Osteoblast (primary cell): ENCODE results near the gene TPGS1. TPM values are rescaled to one million over a fixed set of nuclear protein-coding genes. Genes with fewer than 3 reads are reported as not detected.

ENCODE experiments used
- DNase-seq: peaks from one replicate; pipeline ENCODE4 v3.0.0; 2011; ENCODE audit warnings: low spot score, mixed read lengths; ENCODE audit not compliant: insufficient read length; ENCODE audit errors: missing footprints
- H2AFZ ChIP-seq: 2 replicates; pipeline ENCODE4 v1.6.0; 2011; ENCODE audit warnings: mild to moderate bottlenecking, low read length
- H3K27ac ChIP-seq: 2 replicates; pipeline ENCODE4 v1.5.1; 2011; ENCODE audit warnings: mild to moderate bottlenecking, low read depth, low read length, moderate library complexity
- H3K27me3 ChIP-seq: 2 replicates; pipeline ENCODE4 v1.6.0; 2012; ENCODE audit warnings: mild to moderate bottlenecking, control low read depth, inconsistent platforms, low read length, moderate library complexity; ENCODE audit not compliant: insufficient read depth
- H3K36me3 ChIP-seq: 2 replicates; pipeline ENCODE4 v1.5.1; 2011; ENCODE audit warnings: mild to moderate bottlenecking, low read length, control low read depth, moderate library complexity; ENCODE audit not compliant: insufficient read depth
- H3K4me1 ChIP-seq: 2 replicates; pipeline ENCODE4 v1.5.1; 2011; ENCODE audit warnings: mild to moderate bottlenecking, low read length, control low read depth, moderate library complexity; ENCODE audit not compliant: insufficient read depth
- H3K4me2 ChIP-seq: 2 replicates; pipeline ENCODE4 v1.6.0; 2011; ENCODE audit warnings: mild to moderate bottlenecking, low read length; ENCODE audit not compliant: insufficient read depth
- H3K4me3 ChIP-seq: fragments of 200-600 bp; sonication (generic); 3 replicates; pipeline ENCODE4 v1.5.1; 2012; ENCODE audit warnings: mild to moderate bottlenecking, low read length, inconsistent platforms; ENCODE audit not compliant: insufficient read depth
- H3K79me2 ChIP-seq: 2 replicates; pipeline ENCODE4 v1.6.0; 2012; ENCODE audit warnings: mild to moderate bottlenecking, low read length, control low read depth, inconsistent platforms; ENCODE audit not compliant: insufficient read depth
- H3K9me3 ChIP-seq: 2 replicates; pipeline ENCODE4 v1.5.1; 2011; ENCODE audit warnings: low read depth, low read length, control low read depth
- H4K20me1 ChIP-seq: 2 replicates; pipeline ENCODE4 v1.6.0; 2012; ENCODE audit warnings: mild to moderate bottlenecking, low read length, control low read depth; ENCODE audit not compliant: insufficient read depth
- CTCF ChIP-seq: IDR thresholded peaks from 2 replicates; pipeline ENCODE4 v1.5.1; 2011; ENCODE audit warnings: mild to moderate bottlenecking, low read depth, low read length, moderate library complexity; ENCODE audit errors: extremely low read depth
- total RNA-seq: library from RNA; depleted of rRNA; stranded (reverse); fragments of >200 nt; gene quantifications from 2 replicates; pipeline ENCODE4 v1.2.3, GENCODE V29; 2012

Gene TPGS1
- 38.3 and 47.8 TPM in 2 replicates for total RNA-seq

DNA sequence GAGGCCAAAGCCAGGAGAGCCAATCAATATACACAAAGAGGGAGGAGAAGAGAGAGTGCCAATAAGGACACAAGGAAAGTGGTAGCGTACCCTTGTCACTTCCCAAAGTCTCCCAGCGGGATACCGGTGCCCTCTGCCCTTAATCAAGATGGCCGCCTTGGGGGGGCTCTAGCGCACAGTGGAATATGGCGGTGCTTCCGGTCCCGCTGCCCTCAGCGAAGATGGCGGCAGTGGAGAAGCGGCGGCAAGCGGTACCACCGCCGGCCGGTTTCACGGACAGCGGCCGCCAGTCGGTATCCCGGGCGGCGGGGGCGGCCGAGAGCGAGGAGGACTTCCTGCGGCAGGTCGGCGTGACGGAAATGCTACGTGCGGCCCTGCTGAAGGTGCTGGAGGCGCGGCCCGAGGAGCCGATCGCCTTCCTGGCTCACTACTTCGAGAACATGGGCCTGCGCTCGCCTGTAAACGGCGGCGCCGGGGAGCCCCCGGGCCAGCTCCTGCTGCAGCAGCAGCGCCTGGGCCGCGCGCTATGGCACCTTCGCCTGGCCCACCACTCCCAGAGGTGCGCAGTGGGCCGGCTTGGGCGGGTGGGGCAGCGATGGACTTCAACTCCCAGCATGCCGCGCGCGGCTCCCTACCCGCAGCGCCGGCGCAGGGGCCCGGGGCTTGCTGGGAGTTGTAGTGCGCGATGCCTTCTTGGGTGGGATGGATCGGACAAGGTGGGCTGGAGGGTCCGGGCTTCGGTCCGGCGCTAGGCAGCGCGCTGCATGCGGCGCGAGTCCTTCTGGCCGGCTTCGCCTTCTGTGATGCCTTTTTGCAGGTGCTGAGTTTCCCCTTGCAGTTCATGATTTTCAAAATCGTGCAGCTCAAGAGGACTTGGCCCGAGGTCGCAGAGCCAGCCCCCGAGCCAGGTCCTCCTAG, at the start of gene TPGS1:
TPGS1 (plus strand) TSS at position 212 of the 918 bp plus-strand sequence; CDS start at position 222, 10 bp downstream.
- Histone ChIP-seq H2AFZ (peak within 1 kb of the TSS; percentile 90), H3K9me3 (no peaks in the 10 kb centered on the region), H3K27me3 (no peaks in the 10 kb centered on the region), H3K79me2 (peaks cover 16% of the 10 kb centered on the region), H4K20me1 (peaks cover 5% of the 10 kb centered on the region), H3K4me2 (peak within 1 kb of the TSS; percentile 98), H3K36me3 (no peaks in the 10 kb centered on the region), H3K4me1 (peaks cover 13% of the 10 kb centered on the region), H3K27ac (peak within 1 kb of the TSS; percentile 97), H3K4me3 (peak within 1 kb of the TSS; percentile 99)
- DNase-seq, result peak; percentile 99
- no peak for TF ChIP-seq CTCF

DNA sequence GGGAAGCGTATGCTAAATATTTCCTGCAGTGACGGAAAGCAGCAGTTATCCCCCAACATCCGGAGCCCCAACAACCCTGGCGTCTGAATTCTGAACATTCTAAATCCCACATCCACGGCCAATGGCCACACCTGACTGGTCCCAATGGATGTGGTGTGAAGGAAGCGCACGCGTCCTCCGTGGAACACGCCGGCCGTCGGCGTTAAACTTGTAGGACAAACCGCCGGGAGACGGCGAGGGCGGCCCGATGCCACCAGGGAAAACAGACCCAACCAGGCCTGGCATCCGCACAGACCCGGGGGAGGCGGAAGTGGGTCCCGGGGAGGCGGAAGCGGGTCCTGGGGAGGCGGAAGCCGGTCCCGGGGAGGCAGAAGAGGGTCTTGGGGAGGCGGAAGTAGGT, 49.7 kb upstream of the TPGS1 start:
- TF ChIP-seq CTCF, result no peak
- no peaks in the 10 kb centered on the region for H3K79me2 ChIP-seq
- no peaks in the 10 kb centered on the region for H3K36me3 ChIP-seq

DNA sequence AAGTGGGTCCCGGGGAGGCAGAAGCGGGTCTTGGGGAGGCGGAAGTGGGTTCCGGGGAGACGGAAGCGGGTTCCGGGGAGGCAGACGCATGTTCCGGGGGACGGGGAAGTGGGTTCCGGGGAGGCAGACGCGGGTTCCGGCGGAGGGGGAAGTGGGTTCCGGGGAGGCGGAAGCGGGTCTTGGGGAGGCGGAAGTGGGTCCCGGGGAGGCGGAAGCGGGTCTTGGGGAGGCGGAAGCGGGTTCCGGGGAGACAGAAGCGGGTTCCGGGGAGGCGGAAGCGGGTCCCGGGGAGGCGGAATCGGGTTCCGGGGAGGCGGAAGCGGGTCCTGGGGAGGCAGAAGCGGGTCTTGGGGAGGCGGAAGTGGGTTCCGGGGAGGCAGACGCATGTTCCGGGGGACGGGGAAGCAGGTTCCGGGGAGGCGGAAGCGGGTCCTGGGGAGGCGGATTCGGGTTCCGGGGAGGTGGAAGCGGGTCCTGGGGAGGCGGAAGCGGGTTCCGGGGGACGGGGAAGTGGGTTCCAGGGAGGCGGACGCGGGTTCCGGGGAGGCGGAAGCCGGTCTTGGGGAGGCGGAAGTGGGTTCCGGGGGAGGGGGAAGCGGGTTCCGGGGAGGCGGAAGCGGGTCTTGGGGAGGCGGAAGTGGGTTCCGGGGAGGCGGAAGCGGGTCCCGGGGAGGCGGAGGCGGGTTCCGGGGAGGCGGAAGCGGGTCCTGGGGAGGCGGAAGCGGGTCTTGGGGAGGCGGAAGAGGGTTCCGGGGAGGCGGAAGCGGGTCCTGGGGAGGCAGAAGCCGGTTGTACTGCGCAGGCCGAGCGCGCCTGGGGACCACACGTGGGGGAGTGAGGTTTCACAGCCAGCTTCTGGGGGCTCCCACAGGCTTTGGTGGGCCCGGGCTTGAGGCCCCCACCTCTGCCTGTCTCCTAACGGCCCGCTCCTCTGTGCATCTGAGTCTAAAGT, 48.9 kb upstream of the TPGS1 start:
- DNase-seq, result no peak
- no peaks in the 10 kb centered on the region for H3K9me3 ChIP-seq

More for the DNA sequence above, 49.7 kb upstream of the TPGS1 start:
- DNase-seq, result no peak
- Histone ChIP-seq H3K27me3 (peaks cover 22% of the 10 kb centered on the region), H4K20me1 (no peaks in the 10 kb centered on the region), H3K4me3 (no peak overlapping the region), H3K4me1 (no peaks in the 10 kb centered on the region), H3K9me3 (no peaks in the 10 kb centered on the region), H3K4me2 (no peak overlapping the region), H3K27ac (no peak overlapping the region), H2AFZ (no peak overlapping the region)

More for the DNA sequence above, 48.9 kb upstream of the TPGS1 start:
- Histone ChIP-seq H3K27ac (no peak overlapping the region), H3K36me3 (no peaks in the 10 kb centered on the region), H3K27me3 (peaks cover 23% of the 10 kb centered on the region), H3K4me3 (no peak overlapping the region), H3K4me2 (no peak overlapping the region), H3K4me1 (no peaks in the 10 kb centered on the region), H4K20me1 (no peaks in the 10 kb centered on the region), H3K79me2 (no peaks in the 10 kb centered on the region), H2AFZ (no peak overlapping the region)
- TF ChIP-seq CTCF, result no peak
